ENCODE measurements around the gene PARVA. TPM values are rescaled to one million over a fixed set of nuclear protein-coding genes. Genes with fewer than 3 reads are reported as not detected.

PARVA gene
- polyA plus RNA-seq, 3 donors, result not detected

- H3K27me3 ChIP-seq (ENCODE audit: control insufficient read depth in 2 of 2, insufficient read depth in 2 of 2, low read length in 2 of 2), result peaks cover 0 to 3% of the 10 kb centered on the region in 2 donors
- intact Hi-C loops (cut with micrococcal nuclease), result no loop called here
- no peak overlapping the region for H3K4me2 ChIP-seq (replicated peaks; ENCODE audit: extremely low read depth, low read length, poor library complexity, severe bottlenecking)
- H4K20me1 ChIP-seq (ENCODE audit: insufficient read depth, low read length), result no peaks in the 10 kb centered on the region
- peak overlapping the region in 1 of 7 donors; percentile 8 for H3K27ac Mint-ChIP-seq
- H3K79me2 ChIP-seq (ENCODE audit: insufficient read depth, low read length), result no peaks in the 10 kb centered on the region
- no peak overlapping the region for H2AFZ ChIP-seq (ENCODE audit: insufficient read depth, low read depth, low read length, poor library complexity, severe bottlenecking)
- H3K27me3 Mint-ChIP-seq (ENCODE audit: low read depth in 3 of 3), result peaks cover 0 to 13% (median 0%) of the 10 kb centered on the region in 3 donors
- no peaks in the 10 kb centered on the region for H3K4me1 ChIP-seq (ENCODE audit: control insufficient read depth in 1 of 2, insufficient read depth in 2 of 2, low read length in 2 of 2)
- H3K4me1 Mint-ChIP-seq, result no peaks in the 10 kb centered on the region
- no CpG with 5 or more reads among the region's 3 CpGs for WGBS (ENCODE audit: insufficient coverage)
- H3K9me3 ChIP-seq (replicated peaks in 1 of 2; ENCODE audit: control insufficient read depth in 1 of 2, insufficient read depth in 1 of 2, low read length in 2 of 2), result no peaks in the 10 kb centered on the region
- TF ChIP-seq CTCF (IDR thresholded peaks at IDR 0.05), result no peak
- DNase-seq, result no peak
- H3K36me3 Mint-ChIP-seq, result peaks cover 0 to 2% of the 10 kb centered on the region in 2 donors
- no peak overlapping the region for H3K27ac ChIP-seq (ENCODE audit: low read depth in 1 of 2, low read length in 2 of 2)
- no peaks in the 10 kb centered on the region for H3K36me3 ChIP-seq (replicated peaks in 1 of 2; ENCODE audit: control insufficient read depth in 1 of 2, insufficient read depth in 2 of 2, low read length in 2 of 2)
- H3K4me3 Mint-ChIP-seq, result peak overlapping the region in 1 of 2 donors; percentile 1
- H3K9ac ChIP-seq (ENCODE audit: insufficient read depth, low read length, poor library complexity, severe bottlenecking), result no peak overlapping the region
- H3K9me3 Mint-ChIP-seq, result peaks cover 0 to 3% (median 0%) of the 10 kb centered on the region in 7 donors
- no peak overlapping the region for H3K4me3 ChIP-seq (replicated peaks in 1 of 3; ENCODE audit: low read depth in 2 of 3, low read length in 3 of 3)
Observed at GRCh38 chr11:12361682-12362081, 15.7 kb upstream of the PARVA start.

GRCh38 chr11:12362857-12363256 lies 14.5 kb upstream of the PARVA start:
- Histone ChIP-seq H3K9me3 (replicated peaks in 1 of 2; ENCODE audit: control insufficient read depth in 1 of 2, insufficient read depth in 1 of 2, low read length in 2 of 2) (no peaks in the 10 kb centered on the region), H2AFZ (ENCODE audit: insufficient read depth, low read depth, low read length, poor library complexity, severe bottlenecking) (no peak overlapping the region), H3K27me3 (ENCODE audit: control insufficient read depth in 2 of 2, insufficient read depth in 2 of 2, low read length in 2 of 2) (peaks cover 0 to 5% of the 10 kb centered on the region in 2 donors), H3K4me2 (replicated peaks; ENCODE audit: extremely low read depth, low read length, poor library complexity, severe bottlenecking) (no peak overlapping the region), H4K20me1 (ENCODE audit: insufficient read depth, low read length) (no peaks in the 10 kb centered on the region), H3K9ac (ENCODE audit: insufficient read depth, low read length, poor library complexity, severe bottlenecking) (no peak overlapping the region), H3K4me1 (ENCODE audit: control insufficient read depth in 1 of 2, insufficient read depth in 2 of 2, low read length in 2 of 2) (no peaks in the 10 kb centered on the region), H3K27ac (ENCODE audit: low read depth in 1 of 2, low read length in 2 of 2) (no peak overlapping the region), H3K4me3 (replicated peaks in 1 of 3; ENCODE audit: low read depth in 2 of 3, low read length in 3 of 3) (no peak overlapping the region), H3K79me2 (ENCODE audit: insufficient read depth, low read length) (no peaks in the 10 kb centered on the region), H3K36me3 (replicated peaks in 1 of 2; ENCODE audit: control insufficient read depth in 1 of 2, insufficient read depth in 2 of 2, low read length in 2 of 2) (no peaks in the 10 kb centered on the region)
- Mint-ChIP-seq H3K36me3 (peaks cover 0 to 2% of the 10 kb centered on the region in 2 donors), H3K27ac (peak overlapping the region in 1 of 7 donors; percentile 46), H3K4me1 (no peaks in the 10 kb centered on the region), H3K4me3 (no peak overlapping the region), H3K9me3 (peaks cover 0 to 6% (median 2%) of the 10 kb centered on the region in 7 donors), H3K27me3 (ENCODE audit: low read depth in 3 of 3) (peaks cover 0 to 13% (median 0%) of the 10 kb centered on the region in 3 donors)
- intact Hi-C loops (cut with micrococcal nuclease), result no loop called here
- DNase-seq, result no peak
- WGBS (ENCODE audit: insufficient coverage), result 38% methylated on average over 2 of the region's 2 CpGs
- no peak for TF ChIP-seq CTCF (IDR thresholded peaks at IDR 0.05)
